ENCODE results near the gene C9orf50. TPM values are rescaled to one million over a fixed set of nuclear protein-coding genes. Genes with fewer than 3 reads are reported as not detected.

C9orf50 gene
- total and polyA plus RNA-seq, 7 donors: 0.03 to 1.2 (median 0.82) TPM; not detected in 4

DNA sequence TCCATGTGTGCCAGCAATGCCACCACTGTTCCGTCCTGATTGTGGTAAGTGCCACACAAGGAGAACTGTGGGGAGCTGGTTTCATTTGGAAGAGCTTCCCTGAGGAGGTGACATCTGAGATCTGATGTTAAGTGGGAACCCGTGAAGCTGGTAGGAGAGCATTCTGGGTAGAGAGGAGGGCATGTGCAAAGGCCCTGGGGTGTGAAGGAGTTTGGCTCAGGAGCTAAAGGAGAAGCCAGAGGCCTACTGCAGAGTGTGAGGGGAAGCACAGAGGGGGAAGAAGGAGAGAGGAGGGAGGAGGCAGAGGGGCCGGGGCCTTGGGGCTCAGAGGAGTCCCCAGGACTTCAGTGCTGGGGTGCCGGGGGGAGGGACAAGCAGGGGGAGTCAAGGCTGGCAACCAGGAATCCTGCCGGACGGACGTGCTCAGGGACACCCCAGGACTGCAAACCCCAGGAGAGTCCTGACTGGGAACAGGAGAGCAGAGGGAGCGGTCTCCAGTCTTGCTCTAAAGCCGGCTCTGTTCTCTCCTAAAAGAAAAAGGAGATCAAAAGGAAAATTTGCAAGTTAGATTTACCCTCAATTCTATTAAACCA, 19.7 kb downstream of the C9orf50 start:
- H3K4me1 ChIP-seq: peaks cover 0 to 22% (median 22%) of the 10 kb centered on the region in 4 donors
- intact Hi-C loops (cut with DNase I): no loop called here
- no peaks in the 10 kb centered on the region for H3K9me3 ChIP-seq
- TF ChIP-seq POLR2AphosphoS5 (IDR thresholded peaks at IDR 0.05) (no peak), CTCF (IDR thresholded peaks at IDR 0.05) (no peak)
- H3K27me3 ChIP-seq: no peaks in the 10 kb centered on the region
- H3K4me3 ChIP-seq: no peak overlapping the region
- 83 to 84% methylated on average over 9 of the region's 9 CpGs for WGBS, 2 donors
- no peak overlapping the region for H3K27ac ChIP-seq
- H3K36me3 ChIP-seq: no peaks in the 10 kb centered on the region
- no peak for DNase-seq

DNA sequence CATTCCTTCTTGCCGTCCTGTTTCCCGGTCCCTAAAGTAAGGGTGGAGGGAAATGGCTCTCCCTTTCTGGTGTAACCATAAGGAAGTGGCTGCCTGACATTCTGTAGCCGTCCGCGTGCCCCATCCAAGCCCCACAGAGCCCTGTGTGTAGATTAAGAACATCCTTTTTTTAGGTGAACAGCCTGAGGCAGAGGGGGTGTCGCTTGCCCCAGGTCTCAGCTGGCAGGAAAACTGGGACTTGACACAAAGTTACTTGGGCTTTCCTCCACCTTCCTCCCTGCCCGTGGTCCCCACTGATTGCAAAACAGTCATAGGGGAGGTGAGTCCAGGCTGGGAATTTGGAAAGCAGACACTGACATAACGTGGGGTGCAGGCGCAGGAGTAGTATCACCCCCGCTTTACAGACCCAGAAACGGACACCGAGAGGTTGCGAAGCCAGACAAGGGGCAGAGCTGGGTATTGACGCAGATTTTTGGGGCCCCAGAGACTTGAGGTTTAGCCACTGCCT, 22.8 kb downstream of the C9orf50 start:
- TF ChIP-seq POLR2AphosphoS5 (IDR thresholded peaks at IDR 0.05) (no peak), CTCF (IDR thresholded peaks at IDR 0.05) (no peak), POLR2A (IDR thresholded peaks at IDR 0.05) (no peak), EP300 (IDR thresholded peaks at IDR 0.05) (no peak)

GRCh38 chr9:129597355-129598088, 23.4 kb downstream of the C9orf50 start:
- H3K36me3 ChIP-seq: no peaks in the 10 kb centered on the region
- H3K27me3 ChIP-seq: no peaks in the 10 kb centered on the region
- WGBS, 2 donors: 1 to 4% methylated on average over 57 of the region's 57 CpGs
- DNase-seq: peak; percentile 86
- intact Hi-C loops (cut with DNase I): no loop called here
- TF ChIP-seq CTCF (IDR thresholded peaks at IDR 0.05) (no peak), POLR2AphosphoS5 (IDR thresholded peaks at IDR 0.05) (peak in 1 of 4 donors; percentile 44)
- no peaks in the 10 kb centered on the region for H3K9me3 ChIP-seq
- peak overlapping the region; percentile 86 to 91 (median 88) for H3K27ac ChIP-seq
- peaks cover 0 to 23% (median 22%) of the 10 kb centered on the region in 4 donors for H3K4me1 ChIP-seq
- peak overlapping the region; percentile 16 to 58 (median 51) for H3K4me3 ChIP-seq

More for the DNA sequence above, 22.8 kb downstream of the C9orf50 start:
- intact Hi-C loops (cut with DNase I): no loop called here
- WGBS, 2 donors: 48% methylated on average over 14 of the region's 14 CpGs
- Histone ChIP-seq H3K36me3 (no peaks in the 10 kb centered on the region), H3K27ac (peak overlapping the region; percentile 86 to 91 (median 88)), H3K27me3 (no peaks in the 10 kb centered on the region), H3K4me3 (peak overlapping the region in 2 of 4 donors; percentile 53 to 58), H3K4me1 (peaks cover 0 to 23% (median 22%) of the 10 kb centered on the region in 4 donors), H3K9me3 (no peaks in the 10 kb centered on the region)
- no peak for DNase-seq

DNA sequence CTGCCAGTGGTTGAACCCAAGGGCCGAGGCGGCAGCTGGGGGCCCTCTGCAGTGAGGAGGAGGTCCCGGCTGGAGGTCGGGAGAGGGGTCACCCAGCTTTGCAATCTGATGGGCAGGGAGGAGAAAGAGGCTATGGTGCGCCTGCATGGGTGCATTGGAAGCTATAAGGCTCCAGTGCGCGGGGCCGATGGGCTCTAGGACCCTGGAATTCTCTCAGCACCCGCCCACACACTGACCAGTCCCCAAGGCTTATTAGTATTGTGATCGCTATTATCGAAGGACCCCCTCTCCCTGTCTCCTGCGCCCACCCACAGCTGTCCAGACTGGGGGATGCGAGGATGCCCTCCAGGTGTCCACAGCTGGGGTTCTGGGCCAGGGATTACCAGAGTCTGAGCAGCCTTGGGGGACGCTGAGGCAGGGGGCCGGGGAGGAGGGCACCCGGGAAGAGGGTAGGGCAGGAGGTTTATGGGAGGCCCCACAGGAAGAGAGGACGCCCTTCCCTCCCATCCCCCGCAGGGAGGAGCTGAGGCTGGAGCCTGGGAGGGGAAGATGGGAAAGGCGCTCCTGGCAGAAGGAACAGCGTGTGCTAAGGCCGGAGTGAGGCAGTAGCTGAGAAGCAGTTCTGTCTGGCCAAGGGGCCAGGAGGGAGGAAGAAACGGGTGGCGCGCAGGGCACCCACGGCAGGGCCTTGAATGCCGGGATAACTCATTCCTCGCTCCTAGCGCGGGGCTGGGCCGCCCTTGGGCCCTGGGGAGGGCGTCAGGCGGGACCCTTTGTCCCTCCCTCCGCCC, 24.2 kb downstream of the C9orf50 start:
- intact Hi-C loops (cut with DNase I): no loop called here
- Histone ChIP-seq H3K4me3 (peak overlapping the region; percentile 16 to 58 (median 51)), H3K4me1 (peaks cover 0 to 23% (median 22%) of the 10 kb centered on the region in 4 donors), H3K9me3 (no peaks in the 10 kb centered on the region), H3K27ac (peak overlapping the region; percentile 86 to 91 (median 88)), H3K27me3 (no peaks in the 10 kb centered on the region), H3K36me3 (no peaks in the 10 kb centered on the region)
- TF ChIP-seq CTCF (IDR thresholded peaks at IDR 0.05): no peak
- TF ChIP-seq EP300 (IDR thresholded peaks at IDR 0.05): no peak
- peak in 1 of 2 donors; percentile 39 for TF ChIP-seq POLR2A (IDR thresholded peaks at IDR 0.05)
- TF ChIP-seq POLR2AphosphoS5 (IDR thresholded peaks at IDR 0.05): peak; percentile 71 to 84 (median 74)
- DNase-seq: peak; percentile 92
- 29 to 45% methylated on average over 33 of the region's 33 CpGs for WGBS, 2 donors

Measured in sigmoid colon (tissue), 7 donors.